ENCODE results near the gene MAPK8IP3.
A peak's percentile ranks its signal among the peaks of the same experiment; 100 is the strongest.

The MAPK8IP3 gene

GRCh38 chr16:1808691-1809090 is 102.7 kb downstream of the MAPK8IP3 start:
- TF ChIP-seq, protein P1, sequence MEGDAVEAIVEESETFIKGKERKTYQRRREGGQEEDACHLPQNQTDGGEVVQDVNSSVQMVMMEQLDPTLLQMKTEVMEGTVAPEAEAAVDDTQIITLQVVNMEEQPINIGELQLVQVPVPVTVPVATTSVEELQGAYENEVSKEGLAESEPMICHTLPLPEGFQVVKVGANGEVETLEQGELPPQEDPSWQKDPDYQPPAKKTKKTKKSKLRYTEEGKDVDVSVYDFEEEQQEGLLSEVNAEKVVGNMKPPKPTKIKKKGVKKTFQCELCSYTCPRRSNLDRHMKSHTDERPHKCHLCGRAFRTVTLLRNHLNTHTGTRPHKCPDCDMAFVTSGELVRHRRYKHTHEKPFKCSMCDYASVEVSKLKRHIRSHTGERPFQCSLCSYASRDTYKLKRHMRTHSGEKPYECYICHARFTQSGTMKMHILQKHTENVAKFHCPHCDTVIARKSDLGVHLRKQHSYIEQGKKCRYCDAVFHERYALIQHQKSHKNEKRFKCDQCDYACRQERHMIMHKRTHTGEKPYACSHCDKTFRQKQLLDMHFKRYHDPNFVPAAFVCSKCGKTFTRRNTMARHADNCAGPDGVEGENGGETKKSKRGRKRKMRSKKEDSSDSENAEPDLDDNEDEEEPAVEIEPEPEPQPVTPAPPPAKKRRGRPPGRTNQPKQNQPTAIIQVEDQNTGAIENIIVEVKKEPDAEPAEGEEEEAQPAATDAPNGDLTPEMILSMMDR (conservative IDR thresholded peaks at IDR 0.05; ENCODE audit: low read depth, low read length), result no peak
- DNase-seq (ENCODE audit: low read depth), result no peak
- no peak overlapping the region for H3K4me3 ChIP-seq (ENCODE audit: low read length)

GRCh38 chr16:1809281-1809801 is 103.3 kb downstream of the MAPK8IP3 start:
- TF ChIP-seq, protein P1 (conservative IDR thresholded peaks at IDR 0.05; ENCODE audit: low read depth, low read length), result no peak
- no peak for DNase-seq (ENCODE audit: low read depth)
- H3K4me3 ChIP-seq (ENCODE audit: low read length), result no peak overlapping the region

GRCh38 chr16:1810106-1810505 is 104.1 kb downstream of the MAPK8IP3 start:
- no peak for DNase-seq (ENCODE audit: low read depth)
- TF ChIP-seq, protein P1 (conservative IDR thresholded peaks at IDR 0.05; ENCODE audit: low read depth, low read length), result no peak
- no peak overlapping the region for H3K4me3 ChIP-seq (ENCODE audit: low read length)

GRCh38 chr16:1810536-1810935 is 104.5 kb downstream of the MAPK8IP3 start:
- TF ChIP-seq, protein P1 (conservative IDR thresholded peaks at IDR 0.05; ENCODE audit: low read depth, low read length), result no peak
- no peak overlapping the region for H3K4me3 ChIP-seq (ENCODE audit: low read length)
- DNase-seq (ENCODE audit: low read depth), result no peak

DNA sequence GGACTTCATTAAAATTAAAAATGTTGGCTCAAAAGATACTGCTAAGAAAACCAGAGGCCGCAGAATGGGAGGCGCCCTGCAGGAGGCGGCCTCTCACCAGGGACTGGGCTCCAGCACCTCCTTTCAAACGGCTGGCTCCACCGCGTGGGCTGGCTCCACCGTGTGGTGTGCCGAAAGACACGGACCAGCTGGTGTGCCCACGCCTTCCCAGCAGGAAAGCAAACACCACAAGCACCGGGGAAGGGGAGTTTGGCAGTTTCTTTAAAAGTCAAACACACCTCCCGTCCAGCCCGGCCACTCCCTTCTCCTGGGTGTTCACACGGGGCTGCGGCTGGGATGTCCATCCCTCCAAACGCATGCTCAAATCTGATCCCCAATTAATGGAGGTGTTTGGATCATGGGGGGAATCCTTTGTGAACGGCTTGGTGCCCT is 106.8 kb downstream of the MAPK8IP3 start:
- DNase-seq (ENCODE audit: low read depth), result no peak
- TF ChIP-seq, protein P1 (conservative IDR thresholded peaks at IDR 0.05; ENCODE audit: low read depth, low read length), result peak; percentile 61
- H3K4me3 ChIP-seq (ENCODE audit: low read length), result no peak overlapping the region

DNA sequence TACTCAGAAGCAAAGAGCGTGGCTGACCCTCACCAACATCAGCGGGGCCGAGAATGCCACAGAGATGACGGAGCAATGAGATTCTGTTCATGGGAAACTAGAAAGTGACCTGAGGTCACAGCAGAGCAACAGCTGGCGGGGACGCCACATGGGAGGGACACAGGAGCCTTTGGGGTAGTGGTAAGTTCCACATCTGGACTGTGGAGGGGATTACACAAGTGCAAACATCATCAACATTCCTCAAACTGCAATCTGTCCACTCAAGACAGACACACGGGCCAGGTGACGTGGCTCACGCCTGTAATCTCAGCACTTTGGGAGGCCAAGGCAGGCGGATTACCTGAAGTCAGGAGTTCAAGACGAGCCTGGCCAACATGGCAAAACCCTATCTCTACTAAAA is 109.5 kb downstream of the MAPK8IP3 start:
- TF ChIP-seq, protein P1 (conservative IDR thresholded peaks at IDR 0.05; ENCODE audit: low read depth, low read length), result no peak
- DNase-seq (ENCODE audit: low read depth), result no peak
- no peak overlapping the region for H3K4me3 ChIP-seq (ENCODE audit: low read length)

DNA sequence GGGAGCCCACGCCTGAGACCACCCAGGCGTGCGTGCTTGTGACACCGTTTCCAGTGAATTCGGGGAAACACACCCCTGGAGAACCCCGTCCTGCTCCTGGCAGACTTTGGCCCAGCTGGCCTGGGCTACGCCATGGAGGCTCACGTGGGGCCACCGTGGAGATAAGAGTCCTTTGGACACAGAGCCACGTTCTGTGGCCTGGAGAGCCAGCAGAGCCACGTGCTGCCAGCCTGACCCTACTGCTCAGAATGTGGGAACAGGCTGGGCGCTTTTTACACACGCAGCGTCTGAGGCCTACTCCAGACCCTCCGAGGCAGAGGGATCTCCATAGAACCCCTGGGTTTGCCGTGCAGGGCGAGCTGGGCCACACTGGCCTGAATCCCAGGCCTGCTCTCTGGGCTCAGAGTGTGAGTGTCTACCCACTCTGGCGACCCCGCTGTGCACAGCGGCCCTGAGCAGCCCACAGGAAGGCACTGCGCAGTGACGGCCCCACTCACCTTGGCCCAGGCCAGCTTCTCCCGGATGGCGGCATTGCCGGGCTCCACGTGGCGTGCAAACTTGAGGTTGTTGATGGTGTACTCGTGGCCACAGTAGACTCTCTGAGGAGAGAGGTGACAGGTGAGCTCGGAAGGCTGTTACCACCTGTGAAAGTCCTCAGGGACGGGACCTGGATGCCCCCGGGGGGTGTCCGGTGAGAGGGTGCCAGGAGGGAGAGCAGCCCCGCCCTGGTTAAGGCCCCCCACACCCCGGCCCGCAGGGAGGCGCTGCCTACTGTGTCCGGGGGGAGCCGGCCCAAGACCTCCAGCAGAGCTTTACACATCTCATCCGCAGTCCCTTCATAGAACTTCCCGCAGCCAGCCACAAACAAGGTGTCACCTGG is 110.6 kb downstream of the MAPK8IP3 start:
- TF ChIP-seq, protein P1 (conservative IDR thresholded peaks at IDR 0.05; ENCODE audit: low read depth, low read length), result no peak
- no peak for DNase-seq (ENCODE audit: low read depth)
- H3K4me3 ChIP-seq (ENCODE audit: low read length), result no peak overlapping the region

Data from retinal pigment epithelial cell (primary cell).